ENCODE results near the gene CMTM4. TPM values are rescaled to one million over a fixed set of nuclear protein-coding genes. Genes with fewer than 3 reads are reported as not detected.

Gene CMTM4
- polyA plus RNA-seq, 1 donor from 2014 or later: 27.2 TPM

- H3K36me3 ChIP-seq (ENCODE audit: insufficient read depth, low read length): no peaks in the 10 kb centered on the region
- peaks cover 7% of the 10 kb centered on the region for H3F3A ChIP-seq (ENCODE audit: insufficient read depth, low read length, poor library complexity, severe bottlenecking)
- no peak overlapping the region for H3K4me3 ChIP-seq (ENCODE audit: low read length)
- peak overlapping the region; percentile 80 for H3K27ac ChIP-seq (ENCODE audit: low read length)
- H3K9me2 ChIP-seq (ENCODE audit: insufficient read depth, low read length): no peaks in the 10 kb centered on the region
- no peaks in the 10 kb centered on the region for H4K20me1 ChIP-seq (ENCODE audit: insufficient read depth)
- no peaks in the 10 kb centered on the region for H3K27me3 ChIP-seq (ENCODE audit: insufficient read depth, low read depth, low read length)
- H3K4me2 ChIP-seq (ENCODE audit: low read length): no peak overlapping the region
- no peaks in the 10 kb centered on the region for H3K9me3 ChIP-seq (ENCODE audit: low read length)
- no peaks in the 10 kb centered on the region for H3K79me2 ChIP-seq (replicated peaks; ENCODE audit: insufficient read depth, low read length)
- H2AFZ ChIP-seq (ENCODE audit: low read depth, low read length): no peak overlapping the region
- no peak overlapping the region for H3K9ac ChIP-seq (ENCODE audit: low read length)
- no peak for TF ChIP-seq MXI1 (conservative IDR thresholded peaks at IDR 0.05; ENCODE audit: poor library complexity, severe bottlenecking)
- no peak for TF ChIP-seq EP300 (conservative IDR thresholded peaks at IDR 0.05; ENCODE audit: poor library complexity, severe bottlenecking)
- no peak for TF ChIP-seq SMC3 (conservative IDR thresholded peaks at IDR 0.05; ENCODE audit: poor library complexity)
- no peak for TF ChIP-seq EZH2 (IDR thresholded peaks at IDR 0.05; ENCODE audit: borderline replicate concordance, insufficient read depth, low read length, poor library complexity, severe bottlenecking)
- TF ChIP-seq POLR2AphosphoS5 (IDR thresholded peaks at IDR 0.05): no peak
- TF ChIP-seq TAF1 (IDR thresholded peaks at IDR 0.05; ENCODE audit: low read depth): no peak
- TF ChIP-seq CTCF (IDR thresholded peaks at IDR 0.05; ENCODE audit: poor library complexity, severe bottlenecking): no peak
- no peak for TF ChIP-seq REST (IDR thresholded peaks at IDR 0.05; ENCODE audit: borderline replicate concordance)
- no peak for TF ChIP-seq RAD21 (conservative IDR thresholded peaks at IDR 0.05)
These were observed 46.8 kb downstream of the CMTM4 start for GRCh38 chr16:66649636-66650205.

DNA sequence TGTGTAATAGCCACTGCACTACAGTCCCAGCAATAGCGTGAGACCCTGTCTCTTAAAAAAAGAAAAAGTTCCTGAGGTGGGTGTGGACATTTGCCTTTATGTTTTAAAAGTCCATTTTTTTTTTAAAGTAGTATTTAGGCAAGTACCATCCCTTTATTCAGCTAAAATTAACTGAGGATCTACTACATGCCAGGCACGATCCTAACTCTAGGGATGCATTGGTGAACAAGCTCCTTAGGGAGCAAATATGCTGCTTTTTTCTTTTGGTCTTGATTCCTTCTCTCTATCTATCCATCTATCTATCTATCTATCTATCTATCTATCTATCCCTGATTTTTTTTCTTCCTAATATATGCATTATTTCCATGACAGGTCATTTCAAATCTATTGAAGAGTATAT lies 47.4 kb downstream of the CMTM4 start:
- Histone ChIP-seq H3K9ac (ENCODE audit: low read length) (no peak overlapping the region), H3K79me2 (replicated peaks; ENCODE audit: insufficient read depth, low read length) (no peaks in the 10 kb centered on the region), H3K4me3 (ENCODE audit: low read length) (no peak overlapping the region), H3K9me2 (ENCODE audit: insufficient read depth, low read length) (no peaks in the 10 kb centered on the region), H3K27ac (ENCODE audit: low read length) (no peak overlapping the region), H3K36me3 (ENCODE audit: insufficient read depth, low read length) (no peaks in the 10 kb centered on the region), H4K20me1 (ENCODE audit: insufficient read depth) (no peaks in the 10 kb centered on the region), H3F3A (ENCODE audit: insufficient read depth, low read length, poor library complexity, severe bottlenecking) (peaks cover 7% of the 10 kb centered on the region), H2AFZ (ENCODE audit: low read depth, low read length) (no peak overlapping the region), H3K4me2 (ENCODE audit: low read length) (no peak overlapping the region), H3K9me3 (ENCODE audit: low read length) (no peaks in the 10 kb centered on the region), H3K27me3 (ENCODE audit: insufficient read depth, low read depth, low read length) (no peaks in the 10 kb centered on the region)
- TF ChIP-seq RAD21 (conservative IDR thresholded peaks at IDR 0.05) (no peak), MXI1 (conservative IDR thresholded peaks at IDR 0.05; ENCODE audit: poor library complexity, severe bottlenecking) (no peak), TAF1 (IDR thresholded peaks at IDR 0.05; ENCODE audit: low read depth) (no peak), EZH2 (IDR thresholded peaks at IDR 0.05; ENCODE audit: borderline replicate concordance, insufficient read depth, low read length, poor library complexity, severe bottlenecking) (no peak), REST (IDR thresholded peaks at IDR 0.05; ENCODE audit: borderline replicate concordance) (no peak), EP300 (conservative IDR thresholded peaks at IDR 0.05; ENCODE audit: poor library complexity, severe bottlenecking) (no peak), CTCF (IDR thresholded peaks at IDR 0.05; ENCODE audit: poor library complexity, severe bottlenecking) (no peak), POLR2AphosphoS5 (IDR thresholded peaks at IDR 0.05) (no peak), SMC3 (conservative IDR thresholded peaks at IDR 0.05; ENCODE audit: poor library complexity) (no peak)
